Measurements from ENCODE around the gene COL13A1.

COL13A1 gene

DNA sequence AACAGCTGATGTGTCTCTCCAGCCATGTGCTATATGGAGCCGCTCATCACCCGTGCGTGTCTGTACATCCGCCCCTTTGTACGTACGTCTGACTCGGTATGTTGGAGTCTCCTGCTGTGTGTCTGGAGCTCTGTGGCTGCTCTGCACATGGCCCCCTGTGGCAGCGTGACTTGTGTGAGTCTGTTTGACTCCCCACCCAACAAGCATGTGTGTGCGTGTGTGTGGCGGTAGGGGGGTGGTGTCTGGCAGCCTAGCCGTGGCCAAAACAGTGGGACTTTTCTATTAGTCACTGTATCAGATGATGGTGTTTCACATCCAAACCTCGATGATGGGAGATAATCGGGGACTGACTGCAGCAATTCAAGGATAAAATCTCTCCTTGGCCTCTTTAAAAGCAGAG, 94.1 kb downstream of the COL13A1 start:
- no peak overlapping the region for H3K4me3 ChIP-seq (ENCODE audit: low read length)
- no peak for TF ChIP-seq CTCF (conservative IDR thresholded peaks at IDR 0.05; ENCODE audit: low read depth, low read length)
- DNase-seq (ENCODE audit: low read depth): no peak

- DNase-seq (ENCODE audit: low read depth): no peak
- no peak overlapping the region for H3K4me3 ChIP-seq (ENCODE audit: low read length)
- TF ChIP-seq CTCF (conservative IDR thresholded peaks at IDR 0.05; ENCODE audit: low read depth, low read length): no peak
Observed at GRCh38 chr10:69896606-69897231, 95.0 kb downstream of the COL13A1 start.

GRCh38 chr10:69897432-69897831, 95.7 kb downstream of the COL13A1 start:
- H3K4me3 ChIP-seq (ENCODE audit: low read length): no peak overlapping the region
- no peak for TF ChIP-seq CTCF (conservative IDR thresholded peaks at IDR 0.05; ENCODE audit: low read depth, low read length)
- DNase-seq (ENCODE audit: low read depth): no peak

GRCh38 chr10:69897999-69898398, 96.3 kb downstream of the COL13A1 start:
- DNase-seq (ENCODE audit: low read depth): no peak
- no peak for TF ChIP-seq CTCF (conservative IDR thresholded peaks at IDR 0.05; ENCODE audit: low read depth, low read length)
- H3K4me3 ChIP-seq (ENCODE audit: low read length): no peak overlapping the region

- H3K4me3 ChIP-seq (ENCODE audit: low read length): no peak overlapping the region
- no peak for DNase-seq (ENCODE audit: low read depth)
- TF ChIP-seq CTCF (conservative IDR thresholded peaks at IDR 0.05; ENCODE audit: low read depth, low read length): no peak
Observed at GRCh38 chr10:69898524-69898923, 96.8 kb downstream of the COL13A1 start.

- TF ChIP-seq CTCF (conservative IDR thresholded peaks at IDR 0.05; ENCODE audit: low read depth, low read length): no peak
- DNase-seq (ENCODE audit: low read depth): no peak
Observed at GRCh38 chr10:69898941-69899340, 97.2 kb downstream of the COL13A1 start.

DNA sequence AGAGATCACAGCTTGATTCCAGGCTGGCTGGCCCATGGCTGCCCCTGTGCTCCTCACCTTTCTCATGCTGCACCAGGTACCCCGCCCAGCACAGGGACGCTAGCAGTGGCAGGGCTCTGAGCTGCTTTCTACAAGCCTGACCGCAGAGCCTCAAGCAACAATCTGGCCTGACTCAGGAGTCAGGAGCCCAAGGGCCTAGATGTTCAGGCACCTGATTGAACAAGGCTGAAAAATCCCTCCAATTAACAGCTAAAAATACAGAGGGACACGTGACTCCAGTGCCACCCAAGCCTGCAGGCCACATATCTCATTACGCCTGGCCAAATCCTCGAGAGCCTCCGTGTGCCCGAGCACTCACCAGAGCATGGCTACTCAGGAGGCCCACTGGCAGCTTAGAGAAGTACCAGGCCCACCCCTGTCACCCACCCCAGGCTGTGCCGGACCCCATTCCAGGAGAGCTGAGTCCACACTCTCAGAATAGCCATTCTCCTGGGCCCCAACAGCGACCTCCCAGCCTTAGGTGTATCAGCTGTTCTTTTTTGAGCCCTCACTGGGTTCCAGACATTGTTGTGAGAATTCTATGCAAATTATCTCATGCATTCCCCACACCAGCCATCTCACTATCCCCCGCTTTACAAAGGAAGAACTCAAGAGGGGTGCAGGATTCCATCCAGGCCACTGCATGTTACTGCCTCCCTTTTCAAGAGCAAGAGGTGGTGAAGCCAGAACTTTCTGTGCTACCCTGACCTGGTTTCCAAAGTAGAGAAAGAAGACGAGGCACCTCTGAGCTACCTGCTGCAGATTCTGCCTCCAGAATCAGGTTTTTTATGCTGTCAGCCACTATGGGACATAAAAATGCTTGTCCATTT, 98.3 kb downstream of the COL13A1 start:
- DNase-seq (ENCODE audit: low read depth): no peak
- no peak overlapping the region for H3K4me3 ChIP-seq (ENCODE audit: low read length)
- no peak for TF ChIP-seq CTCF (conservative IDR thresholded peaks at IDR 0.05; ENCODE audit: low read depth, low read length)

More at GRCh38 chr10:69898941-69899340, 97.2 kb downstream of the COL13A1 start:
- H3K4me3 ChIP-seq (ENCODE audit: low read length): no peak overlapping the region

All from retinal pigment epithelial cell (primary cell).